ENCODE measurements around the gene ARHGAP40.

The ARHGAP40 gene

DNA sequence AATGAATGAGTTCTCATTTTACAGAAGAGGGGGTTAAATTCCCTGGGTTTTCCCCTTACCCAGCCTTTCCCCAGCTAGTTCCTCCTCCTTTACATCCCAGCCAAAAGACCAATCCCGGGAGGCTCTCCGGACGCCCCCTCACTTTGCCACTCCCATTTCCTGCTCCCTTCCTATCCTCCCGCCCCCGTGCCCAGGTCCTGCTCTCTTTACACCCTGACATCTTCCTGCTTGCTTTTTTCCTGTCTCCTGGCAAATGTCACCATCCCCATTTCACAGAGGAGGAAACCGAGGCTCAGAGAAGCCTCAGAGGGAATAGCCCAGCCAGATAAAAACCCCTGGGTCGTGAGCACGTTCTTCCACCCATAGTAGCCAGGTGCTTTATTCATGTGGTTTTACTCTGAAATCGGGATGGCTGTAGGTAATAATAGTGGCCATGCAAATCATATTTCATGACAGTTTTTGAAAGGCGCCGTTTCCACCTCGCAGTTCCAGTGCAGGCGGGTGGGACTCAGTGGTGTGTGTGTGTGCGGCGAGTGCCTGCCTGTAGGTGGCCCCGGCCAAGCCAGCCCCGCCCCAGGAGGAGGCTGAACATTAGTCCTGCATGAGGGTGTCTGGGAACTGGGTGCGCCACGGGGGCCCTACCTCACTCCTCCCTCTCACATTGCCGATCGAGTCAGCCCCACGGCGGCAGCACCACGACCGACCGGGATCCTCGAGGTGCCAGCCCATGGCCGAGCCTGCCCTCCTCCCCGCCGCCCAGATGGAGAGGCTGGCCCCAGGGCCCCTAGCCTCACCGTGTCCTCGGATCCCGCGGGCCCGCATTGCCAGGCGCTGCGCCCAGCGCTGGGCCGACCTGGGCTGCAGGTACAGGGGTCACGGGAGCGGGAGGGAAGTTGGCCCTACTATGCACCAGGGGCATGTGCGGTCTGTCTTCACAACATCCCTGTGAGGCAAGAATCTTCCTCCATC lies at the start of gene ARHGAP40:
Gene ARHGAP40, plus strand, starts transcription at position 594 of the 969 bp plus-strand sequence.
- no peak for DNase-seq

DNA sequence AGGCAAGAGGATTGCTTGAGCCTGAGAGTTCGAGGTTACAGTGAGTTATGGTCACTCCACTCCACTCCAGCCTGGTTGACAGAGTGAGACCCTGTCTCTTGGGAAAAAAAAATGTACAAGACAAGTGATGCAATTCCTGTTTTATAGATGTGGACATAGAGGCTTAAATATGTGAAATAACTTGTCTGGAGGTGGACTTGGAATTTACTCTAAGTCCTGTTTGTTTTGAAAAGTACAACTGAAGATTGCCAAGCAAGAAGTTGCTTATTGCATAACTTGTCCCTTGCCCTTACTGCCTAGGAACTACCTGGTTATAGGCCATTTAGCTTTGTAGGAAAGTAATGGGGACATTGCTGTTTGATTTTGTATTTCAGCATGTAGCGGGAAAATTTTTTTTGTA lies 46.6 kb upstream of the ARHGAP40 start:
- no peak for DNase-seq

- DNase-seq = no peak
Observed at GRCh38 chr20:38555395-38555794, 46.2 kb upstream of the ARHGAP40 start.

GRCh38 chr20:38557174-38557573 lies 44.4 kb upstream of the ARHGAP40 start:
- no peak for DNase-seq

DNA sequence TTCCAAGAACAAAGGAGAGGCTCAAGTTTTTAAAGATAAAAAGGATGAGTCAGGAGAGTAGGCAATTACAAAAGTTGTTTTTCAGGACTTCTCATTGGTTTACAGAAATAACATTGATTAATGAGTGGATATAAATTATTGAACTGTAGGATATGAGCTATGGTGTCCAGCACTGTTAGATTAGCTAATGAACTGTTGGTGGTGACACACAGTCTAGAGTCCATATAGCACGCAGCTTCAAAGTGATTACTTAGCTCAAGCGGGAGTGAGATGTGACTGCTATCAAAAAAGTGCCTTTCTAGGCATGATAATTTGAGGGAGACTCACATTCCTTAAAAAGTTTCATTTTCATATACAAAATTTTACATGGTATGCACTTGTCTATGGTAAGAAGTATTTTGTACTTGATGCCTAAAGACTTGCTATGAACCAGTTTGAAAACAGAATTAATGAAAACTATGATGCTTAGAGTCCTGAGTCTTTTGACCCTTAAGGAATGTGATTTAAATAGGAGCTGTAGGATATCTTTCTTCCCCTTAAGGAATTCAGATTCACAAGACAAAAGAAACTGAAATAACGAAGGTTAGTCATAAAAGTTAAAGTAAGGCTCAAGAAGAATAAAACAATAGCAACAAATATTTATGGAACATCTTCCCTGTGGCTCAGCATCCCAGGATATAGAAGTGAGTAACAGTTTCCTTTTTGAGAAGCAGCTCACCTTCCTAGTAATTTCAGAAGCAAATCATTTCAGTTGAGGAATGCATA lies 42.8 kb upstream of the ARHGAP40 start:
- DNase-seq = no peak

- no peak for DNase-seq
Observed at GRCh38 chr20:38559764-38560163, 41.8 kb upstream of the ARHGAP40 start.

DNA sequence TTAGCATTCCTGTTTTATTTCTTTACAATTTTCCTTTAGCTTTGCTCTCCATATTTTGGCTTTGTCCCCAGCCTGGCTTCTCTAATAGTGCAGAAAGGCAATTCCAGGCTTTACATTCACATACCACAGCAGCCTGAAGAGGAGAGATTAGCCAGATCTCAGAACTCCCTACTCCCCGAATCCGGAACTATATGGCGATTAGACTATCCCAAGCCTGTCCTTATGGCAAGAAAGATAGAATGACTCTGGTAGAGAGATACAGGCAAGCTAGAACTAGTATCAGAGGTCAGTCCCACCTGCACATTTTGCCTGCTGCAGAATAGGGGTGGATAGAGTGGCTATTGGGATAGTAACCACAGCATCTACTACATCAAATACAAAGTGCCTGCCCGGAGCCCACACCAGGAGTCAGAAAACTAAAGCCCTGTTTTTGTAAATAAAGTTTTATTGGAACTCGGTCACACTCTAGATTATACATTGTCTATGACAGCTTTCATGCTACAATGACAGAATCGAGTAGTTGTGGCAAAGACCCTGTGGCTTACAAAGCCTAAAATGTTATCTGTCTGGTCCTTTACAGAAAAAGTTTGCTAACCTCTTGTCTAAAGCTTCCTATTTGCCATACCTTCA lies 37.7 kb upstream of the ARHGAP40 start:
- DNase-seq = no peak

- DNase-seq = no peak
Observed at GRCh38 chr20:38564680-38565079, 36.9 kb upstream of the ARHGAP40 start.

GRCh38 chr20:38566036-38566598 lies 35.5 kb upstream of the ARHGAP40 start:
- no peak for DNase-seq

DNA sequence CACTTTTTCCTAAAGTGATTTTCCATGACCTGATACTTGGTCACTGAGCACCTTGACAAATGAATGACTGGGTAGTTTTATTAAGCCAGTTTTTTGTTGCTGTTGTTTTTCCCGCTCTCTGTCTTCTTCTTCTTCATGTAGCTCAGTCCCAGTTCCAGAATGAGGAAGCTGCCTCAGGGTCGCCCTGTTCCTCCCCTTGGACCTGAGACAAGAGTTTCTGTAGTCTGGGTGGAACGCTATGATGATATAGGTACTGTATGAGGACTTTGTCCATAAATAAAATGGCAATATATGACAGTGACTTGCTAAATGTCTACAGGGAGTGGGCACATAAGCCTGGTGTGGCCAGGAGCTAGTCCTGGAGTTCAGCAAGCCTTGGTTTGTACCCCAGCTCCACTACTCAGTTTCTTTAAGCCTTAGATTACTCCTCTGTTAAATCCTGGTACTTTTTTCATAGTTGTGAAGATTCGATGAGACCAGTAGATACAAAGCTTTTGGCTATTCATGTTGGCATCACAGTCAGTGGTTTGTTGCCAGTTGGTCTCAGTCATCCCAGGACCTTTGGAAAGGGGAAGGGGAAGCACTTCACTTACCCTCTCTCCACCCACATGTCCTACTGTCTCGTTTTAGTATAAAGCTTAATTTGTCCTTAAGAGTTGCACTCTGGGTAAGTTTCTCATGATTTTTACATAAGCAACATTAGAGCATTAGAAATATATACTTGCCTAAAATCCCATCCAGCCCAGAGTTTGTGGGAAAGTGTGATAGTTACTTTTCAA lies 31.7 kb upstream of the ARHGAP40 start:
- no peak for DNase-seq

DNA sequence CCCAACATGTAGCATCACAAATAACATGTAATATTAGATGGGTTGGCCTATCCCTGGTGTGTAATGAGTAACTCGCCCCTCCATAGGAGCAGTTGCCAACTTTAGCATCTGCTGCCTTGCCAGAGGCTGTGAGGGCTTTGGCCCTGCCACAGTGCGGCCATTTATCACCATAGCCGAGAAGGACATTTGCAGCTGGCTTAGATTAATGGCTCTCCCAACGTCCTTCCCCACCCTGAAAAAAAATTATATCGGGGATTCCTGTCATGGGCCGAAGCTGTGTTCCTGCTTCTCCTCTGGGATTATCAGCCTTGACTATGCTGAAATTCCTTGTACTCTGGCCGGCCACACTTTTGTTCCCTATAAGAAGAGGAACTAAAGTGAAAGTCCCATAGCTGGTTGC lies 28.2 kb upstream of the ARHGAP40 start:
- DNase-seq = no peak

- DNase-seq = no peak
Observed at GRCh38 chr20:38579219-38579910, 22.2 kb upstream of the ARHGAP40 start.

GRCh38 chr20:38579921-38580320 lies 21.7 kb upstream of the ARHGAP40 start:
- no peak for DNase-seq

GRCh38 chr20:38581013-38581412 lies 20.6 kb upstream of the ARHGAP40 start, which contains the start of gene ADIG:
Gene ADIG (plus strand): TSS chr20:38581197. CDS start chr20:38581251, 54 bp downstream.
- no peak for DNase-seq

DNA sequence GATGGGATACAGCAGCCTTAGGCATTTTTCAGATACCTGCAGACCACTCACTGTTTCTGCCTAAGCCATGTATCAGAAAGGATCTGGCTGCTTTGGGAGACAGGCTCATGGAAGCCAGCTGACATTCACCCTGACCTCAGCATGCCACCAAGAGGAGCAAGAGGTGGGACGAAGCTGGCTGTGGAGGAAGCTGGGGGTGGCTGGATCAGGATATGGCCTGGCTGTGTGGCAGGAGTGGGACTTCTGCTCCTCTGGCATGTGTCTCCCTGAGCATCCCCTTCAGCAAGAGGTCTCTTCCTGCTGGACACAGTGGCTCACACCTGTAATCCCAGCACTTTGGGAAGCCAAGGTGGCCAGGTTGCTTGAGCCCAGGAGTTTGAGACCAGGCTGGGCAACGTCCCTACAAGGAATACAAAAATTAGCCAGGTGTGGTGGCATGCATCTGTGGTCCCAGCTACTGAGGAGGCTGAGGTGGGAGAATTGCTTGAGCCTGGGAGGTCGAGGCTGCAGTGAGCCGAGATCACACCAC lies 19.7 kb upstream of the ARHGAP40 start:
- no peak for DNase-seq

DNA sequence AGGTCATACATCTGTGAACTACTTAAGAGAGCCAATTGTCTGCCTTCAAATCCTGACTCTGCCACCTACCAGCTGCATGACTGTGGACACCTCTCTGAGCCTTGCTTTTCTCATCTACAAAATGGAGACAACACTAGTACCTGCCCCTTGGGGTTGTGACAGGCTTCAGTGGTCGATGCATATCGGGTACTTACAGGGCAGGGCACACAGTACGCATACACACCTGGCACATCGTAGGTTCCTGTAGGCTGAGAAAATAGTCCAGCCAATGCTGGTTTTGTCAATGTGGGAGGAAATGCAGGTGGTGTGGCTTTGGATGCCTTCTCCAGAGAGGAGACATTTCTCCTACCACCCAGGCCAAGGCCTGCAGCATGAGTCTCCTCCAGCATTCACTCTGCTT lies 18.3 kb upstream of the ARHGAP40 start:
- DNase-seq = no peak

GRCh38 chr20:38584099-38584763 lies 17.4 kb upstream of the ARHGAP40 start:
- no peak for DNase-seq

DNA sequence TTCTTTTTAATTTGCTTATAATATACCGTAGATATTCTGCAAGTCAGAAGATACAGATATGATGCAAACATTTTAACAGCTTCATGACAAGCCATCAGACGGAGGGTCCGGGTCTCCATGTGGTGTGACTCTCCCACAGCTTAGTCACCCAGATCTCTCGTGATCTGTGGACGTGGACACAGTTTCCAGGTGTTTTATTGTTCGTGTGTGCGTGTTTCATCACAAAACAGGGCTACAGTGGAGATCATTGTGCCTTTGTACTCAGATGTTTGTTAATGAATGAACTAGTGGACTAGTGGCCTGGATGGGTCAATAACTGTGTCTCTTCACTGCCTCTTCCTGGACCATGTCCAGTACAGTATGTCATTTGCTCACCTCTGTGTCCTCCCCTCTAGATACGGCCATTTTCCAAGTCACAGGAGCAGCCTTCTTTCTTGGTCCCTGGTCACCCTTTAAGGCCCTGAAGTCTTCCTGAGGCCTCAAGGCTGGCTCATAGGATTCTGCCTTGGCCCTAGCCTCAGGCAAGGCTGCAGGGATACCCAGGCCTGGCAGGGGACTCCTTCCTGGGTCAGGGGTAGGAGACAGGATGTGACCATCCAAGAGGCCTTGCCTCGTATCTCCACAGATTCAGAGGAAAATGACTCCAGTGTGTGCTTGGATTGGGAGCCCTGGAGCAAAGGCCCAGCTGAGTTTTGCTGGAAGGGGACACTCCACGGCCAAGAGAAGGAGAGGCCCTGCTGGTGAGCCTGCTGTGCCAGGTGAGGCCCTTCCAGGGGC lies 16.0 kb upstream of the ARHGAP40 start:
- no peak for DNase-seq

DNA sequence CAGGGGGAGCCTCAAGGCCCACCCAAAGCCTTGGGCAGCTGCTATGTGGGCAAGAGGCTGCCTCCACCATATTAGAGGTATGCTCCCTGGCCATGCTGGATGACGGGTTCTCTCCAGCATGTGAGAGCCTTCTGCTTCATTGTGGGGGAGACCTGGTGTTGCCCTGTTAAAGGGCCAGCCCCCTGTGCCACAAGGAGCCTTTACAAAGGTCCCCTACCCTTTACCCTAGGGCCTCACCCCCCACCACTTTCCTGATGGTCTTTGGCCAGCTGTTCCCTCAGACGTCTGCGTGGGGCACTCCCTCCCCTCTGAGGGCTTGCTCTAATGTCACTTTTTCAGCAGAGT lies 15.5 kb upstream of the ARHGAP40 start:
- DNase-seq = no peak

DNA sequence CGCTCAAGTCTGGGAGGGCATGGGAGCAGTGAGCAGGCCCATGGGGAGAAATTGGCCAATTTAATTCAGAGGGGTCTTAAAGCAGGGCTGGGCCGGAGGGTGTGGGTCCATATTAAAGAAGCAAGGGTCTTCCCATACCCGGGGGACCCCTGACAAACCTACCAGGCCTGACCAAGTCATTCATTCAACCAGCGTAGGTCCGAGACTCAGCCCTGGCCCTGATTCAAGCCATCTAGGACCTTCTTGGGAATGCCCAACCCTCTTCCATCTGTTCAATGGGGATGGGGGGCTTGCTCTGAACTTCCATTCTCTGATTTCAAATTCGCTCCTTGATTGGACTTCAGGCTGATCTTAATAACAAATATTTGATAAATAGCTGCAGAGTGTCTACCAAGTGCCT lies 13.3 kb upstream of the ARHGAP40 start:
- no peak for DNase-seq
